ENCODE data around the gene SLC17A3. TPM values are rescaled to one million over a fixed set of nuclear protein-coding genes. Genes with fewer than 3 reads are reported as not detected.

Gene SLC17A3
- total and polyA plus RNA-seq, 2 donors (not counting 1 experiment from before 2014, with no cell fraction given) = not detected

- no peak within 1 kb of the TSS for H3K9ac ChIP-seq (ENCODE audit: low read length)
- ChIA-PET POLR2A (no interaction called here), CTCF (interaction anchor here (1.0 kb wide), 1 partner anchor 113 kb away, joined by 3 read pairs; no protein-coding TSS in a partner anchor)
- TF ChIP-seq, protein P1, sequence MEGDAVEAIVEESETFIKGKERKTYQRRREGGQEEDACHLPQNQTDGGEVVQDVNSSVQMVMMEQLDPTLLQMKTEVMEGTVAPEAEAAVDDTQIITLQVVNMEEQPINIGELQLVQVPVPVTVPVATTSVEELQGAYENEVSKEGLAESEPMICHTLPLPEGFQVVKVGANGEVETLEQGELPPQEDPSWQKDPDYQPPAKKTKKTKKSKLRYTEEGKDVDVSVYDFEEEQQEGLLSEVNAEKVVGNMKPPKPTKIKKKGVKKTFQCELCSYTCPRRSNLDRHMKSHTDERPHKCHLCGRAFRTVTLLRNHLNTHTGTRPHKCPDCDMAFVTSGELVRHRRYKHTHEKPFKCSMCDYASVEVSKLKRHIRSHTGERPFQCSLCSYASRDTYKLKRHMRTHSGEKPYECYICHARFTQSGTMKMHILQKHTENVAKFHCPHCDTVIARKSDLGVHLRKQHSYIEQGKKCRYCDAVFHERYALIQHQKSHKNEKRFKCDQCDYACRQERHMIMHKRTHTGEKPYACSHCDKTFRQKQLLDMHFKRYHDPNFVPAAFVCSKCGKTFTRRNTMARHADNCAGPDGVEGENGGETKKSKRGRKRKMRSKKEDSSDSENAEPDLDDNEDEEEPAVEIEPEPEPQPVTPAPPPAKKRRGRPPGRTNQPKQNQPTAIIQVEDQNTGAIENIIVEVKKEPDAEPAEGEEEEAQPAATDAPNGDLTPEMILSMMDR (IDR thresholded peaks at IDR 0.05) = no peak
- TF ChIP-seq EZH2 (IDR thresholded peaks at IDR 0.05; ENCODE audit: borderline replicate concordance, insufficient read depth, low read depth, low read length, poor library complexity, severe bottlenecking) = no peak
- no peaks in the 10 kb centered on the region for H3K36me3 ChIP-seq (replicated peaks in 1 of 2; ENCODE audit: control extremely low read depth in 1 of 2, control insufficient read depth in 1 of 2, extremely low read depth in 1 of 2, insufficient read depth in 2 of 2, low read length in 1 of 2)
- H3K27me3 Mint-ChIP-seq = peaks cover 25% of the 10 kb centered on the region
- no peak within 1 kb of the TSS for H3K27ac ChIP-seq (ENCODE audit: low read length in 2 of 2)
- no peak within 1 kb of the TSS for H3K27ac Mint-ChIP-seq
- no peaks in the 10 kb centered on the region for H3K4me1 Mint-ChIP-seq
- no peak within 1 kb of the TSS for H3K4me3 ChIP-seq (ENCODE audit: control extremely low read depth in 1 of 5, extremely low read depth in 1 of 5, insufficient read depth in 1 of 5, low read depth in 2 of 5, low read length in 4 of 5)
- 85% methylated on average over 7 of the region's 8 CpGs for WGBS (ENCODE audit: insufficient coverage)
- DNase-seq (no peak), ATAC-seq (ENCODE audit: low read depth) (no peak)
- no peak within 1 kb of the TSS for H3K4me3 Mint-ChIP-seq
- H3K9me3 ChIP-seq (ENCODE audit: control extremely low read depth in 1 of 3, control insufficient read depth in 2 of 3, insufficient read depth in 1 of 3, low read length in 2 of 3) = no peaks in the 10 kb centered on the region
- H4K20me1 ChIP-seq (ENCODE audit: control insufficient read depth, insufficient read depth, low read length, poor library complexity, severe bottlenecking) = no peaks in the 10 kb centered on the region
- no peaks in the 10 kb centered on the region for H3K9me3 Mint-ChIP-seq (ENCODE audit: insufficient read depth)
- intact Hi-C loops (cut with micrococcal nuclease) = no loop called here
- no peaks in the 10 kb centered on the region for H3K79me2 ChIP-seq (ENCODE audit: control insufficient read depth, insufficient read depth, low read length)
- H3K4me2 ChIP-seq (replicated peaks; ENCODE audit: low read depth, low read length, poor library complexity, severe bottlenecking) = no peak within 1 kb of the TSS
- no peak within 1 kb of the TSS for H2AFZ ChIP-seq (ENCODE audit: insufficient read depth, low read depth, low read length, poor library complexity, severe bottlenecking)
- H3K4me1 ChIP-seq (ENCODE audit: control insufficient read depth in 2 of 2, insufficient read depth in 2 of 2, low read length in 2 of 2) = no peaks in the 10 kb centered on the region
- H3K27me3 ChIP-seq (replicated peaks in 1 of 4; ENCODE audit: control extremely low read depth in 1 of 4, control insufficient read depth in 3 of 4, insufficient read depth in 4 of 4, low read length in 3 of 4) = peaks cover 0 to 6% (median 2%) of the 10 kb centered on the region in 4 experiments
These were observed 42.3 kb downstream of the SLC17A3 start, which contains the start of gene SLC17A1 for GRCh38 chr6:25831532-25832306. TSS of gene SLC17A1 (minus strand) at chr6:25832052. CDS start at chr6:25830557, 1,495 bp downstream.

DNA sequence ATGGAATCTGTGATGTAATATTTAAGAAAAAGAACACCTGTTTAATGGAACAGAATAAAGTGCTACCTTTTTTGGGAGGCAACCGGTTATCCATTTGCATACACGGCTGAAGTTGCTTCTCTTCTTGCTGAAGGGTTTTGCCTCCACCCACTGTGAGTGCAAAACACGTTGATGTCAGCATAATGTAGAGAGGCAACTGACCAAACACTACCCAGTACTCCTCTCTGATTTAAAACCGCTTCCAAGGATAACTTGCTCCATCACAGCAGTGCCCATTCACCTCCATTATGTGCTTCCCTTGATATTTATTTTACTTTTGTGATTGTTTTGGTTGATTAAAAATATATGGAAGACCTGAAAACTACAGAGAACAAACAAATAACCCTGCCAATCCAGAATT is 43.6 kb downstream of the SLC17A3 start:
- Histone ChIP-seq H3K9ac (ENCODE audit: low read length) (no peak overlapping the region), H3K4me3 (ENCODE audit: control extremely low read depth in 1 of 5, extremely low read depth in 1 of 5, insufficient read depth in 1 of 5, low read depth in 2 of 5, low read length in 4 of 5) (no peak overlapping the region), H3K36me3 (replicated peaks in 1 of 2; ENCODE audit: control extremely low read depth in 1 of 2, control insufficient read depth in 1 of 2, extremely low read depth in 1 of 2, insufficient read depth in 2 of 2, low read length in 1 of 2) (no peaks in the 10 kb centered on the region), H3K4me2 (replicated peaks; ENCODE audit: low read depth, low read length, poor library complexity, severe bottlenecking) (no peak overlapping the region), H3K79me2 (ENCODE audit: control insufficient read depth, insufficient read depth, low read length) (no peaks in the 10 kb centered on the region), H3K27ac (ENCODE audit: low read length in 2 of 2) (no peak overlapping the region), H3K27me3 (replicated peaks in 1 of 4; ENCODE audit: control extremely low read depth in 1 of 4, control insufficient read depth in 3 of 4, insufficient read depth in 4 of 4, low read length in 3 of 4) (peaks cover 0 to 6% (median 2%) of the 10 kb centered on the region in 4 experiments), H4K20me1 (ENCODE audit: control insufficient read depth, insufficient read depth, low read length, poor library complexity, severe bottlenecking) (no peaks in the 10 kb centered on the region), H3K9me3 (ENCODE audit: control extremely low read depth in 1 of 3, control insufficient read depth in 2 of 3, insufficient read depth in 1 of 3, low read length in 2 of 3) (no peaks in the 10 kb centered on the region), H3K4me1 (ENCODE audit: control insufficient read depth in 2 of 2, insufficient read depth in 2 of 2, low read length in 2 of 2) (no peaks in the 10 kb centered on the region), H2AFZ (ENCODE audit: insufficient read depth, low read depth, low read length, poor library complexity, severe bottlenecking) (no peak overlapping the region)
- no peak for TF ChIP-seq EZH2 (IDR thresholded peaks at IDR 0.05; ENCODE audit: borderline replicate concordance, insufficient read depth, low read depth, low read length, poor library complexity, severe bottlenecking)
- TF ChIP-seq, protein P1 (IDR thresholded peaks at IDR 0.05) = no peak
- Mint-ChIP-seq H3K4me1 (no peaks in the 10 kb centered on the region), H3K27me3 (peaks cover 35% of the 10 kb centered on the region), H3K4me3 (no peak overlapping the region), H3K27ac (no peak overlapping the region), H3K9me3 (ENCODE audit: insufficient read depth) (peaks cover 4% of the 10 kb centered on the region)
- no peak for ATAC-seq (ENCODE audit: low read depth)
- WGBS (ENCODE audit: insufficient coverage) = 93% methylated on average over 2 of the region's 4 CpGs
- intact Hi-C loops (cut with micrococcal nuclease) = no loop called here
- POLR2A ChIA-PET = no interaction called here
- DNase-seq = no peak
- CTCF ChIA-PET = no interaction called here
